ENCODE results near the gene ADAM15. TPM values are rescaled to one million over a fixed set of nuclear protein-coding genes. Genes with fewer than 3 reads are reported as not detected.

ADAM15 gene
- total RNA-seq, 4 donors from 2014 or later, result 90.6 to 196 (median 115) TPM

DNA sequence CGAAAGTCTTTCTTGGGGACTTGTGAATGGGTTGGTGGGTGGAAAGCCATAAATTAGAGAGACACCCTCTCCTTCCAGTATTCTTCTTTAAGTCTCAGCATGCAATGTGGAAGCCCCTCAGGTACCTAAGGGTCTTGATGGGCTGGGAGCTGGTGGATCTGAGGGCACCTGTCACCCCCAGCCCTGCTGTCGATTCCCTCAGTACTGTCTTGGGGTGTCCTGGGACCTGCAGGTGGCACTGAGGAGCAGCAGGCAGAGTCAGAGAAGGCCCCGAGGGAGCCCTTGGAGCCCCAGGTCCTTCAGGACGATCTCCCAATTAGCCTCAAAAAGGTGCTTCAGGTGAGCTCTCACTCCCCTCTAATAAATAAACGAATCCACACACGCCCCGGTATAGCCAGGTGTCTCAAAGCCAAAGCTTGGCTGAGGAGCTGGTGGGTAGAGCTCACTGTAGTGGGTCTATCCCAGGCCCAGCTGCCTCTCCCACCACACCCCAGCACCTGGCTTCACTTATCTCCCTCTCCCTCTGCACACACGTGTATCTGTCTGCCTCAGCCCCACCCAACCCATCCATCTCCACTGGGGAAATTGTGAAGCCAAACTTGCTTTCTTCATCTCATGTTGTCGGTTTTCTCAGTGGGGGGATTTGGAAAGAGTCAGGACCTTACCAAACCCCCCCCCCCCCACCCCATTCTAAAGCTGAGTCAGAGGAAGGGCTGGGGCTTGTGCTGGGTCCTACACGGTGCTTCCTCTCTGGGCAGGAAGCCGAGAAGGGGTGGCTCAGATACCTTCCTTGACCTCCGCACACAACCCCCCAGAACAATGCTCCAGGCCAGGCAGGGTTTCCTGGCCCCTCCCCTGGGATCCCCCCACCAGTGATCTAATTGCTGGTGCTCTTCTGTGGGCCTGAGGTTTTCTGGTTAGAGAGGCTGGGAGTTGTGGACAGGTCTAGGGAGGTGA is 1.6 kb downstream of the ADAM15 start:
- Histone ChIP-seq H3K4me3 (peak overlapping the region in 3 of 4 donors; percentile 53 to 72 (median 62)), H3K4me1 (peaks cover 15 to 41% (median 26%) of the 10 kb centered on the region in 4 donors), H3K36me3 (peaks cover 0 to 24% (median 0%) of the 10 kb centered on the region in 4 donors), H3K9me3 (no peaks in the 10 kb centered on the region), H3K27me3 (no peaks in the 10 kb centered on the region), H3K27ac (peak overlapping the region; percentile 91 to 99 (median 94))
- WGBS, 2 donors (ENCODE audit: low coverage in 1 of 2), result 28 to 42% methylated on average over 5 to 10 of the region's 12 CpGs
- in situ Hi-C loops (cut with MboI; ENCODE audit: low pct_ligation_motif_present in 1 of 4, low pct_unique_long_range_greater_than_20kb in 1 of 4, low sequenced_read_pairs in 3 of 4) (loop anchor here in 3 of 4 donors (25.0 kb wide), 1 partner anchor 90 kb away; the partner anchor contains the start of genes CKS1B (in 3 of the 3), PBXIP1 (in 3 of the 3), PYGO2 (in 3 of the 3) and SHC1 (in 3 of the 3)), intact Hi-C loops (cut with DNase I; ENCODE audit: low total_unique reads) (no loop called here)
- TF ChIP-seq POLR2AphosphoS5 (IDR thresholded peaks at IDR 0.05) (no peak), EP300 (IDR thresholded peaks at IDR 0.05; ENCODE audit: low read depth) (no peak)
- TF ChIP-seq, protein P1, sequence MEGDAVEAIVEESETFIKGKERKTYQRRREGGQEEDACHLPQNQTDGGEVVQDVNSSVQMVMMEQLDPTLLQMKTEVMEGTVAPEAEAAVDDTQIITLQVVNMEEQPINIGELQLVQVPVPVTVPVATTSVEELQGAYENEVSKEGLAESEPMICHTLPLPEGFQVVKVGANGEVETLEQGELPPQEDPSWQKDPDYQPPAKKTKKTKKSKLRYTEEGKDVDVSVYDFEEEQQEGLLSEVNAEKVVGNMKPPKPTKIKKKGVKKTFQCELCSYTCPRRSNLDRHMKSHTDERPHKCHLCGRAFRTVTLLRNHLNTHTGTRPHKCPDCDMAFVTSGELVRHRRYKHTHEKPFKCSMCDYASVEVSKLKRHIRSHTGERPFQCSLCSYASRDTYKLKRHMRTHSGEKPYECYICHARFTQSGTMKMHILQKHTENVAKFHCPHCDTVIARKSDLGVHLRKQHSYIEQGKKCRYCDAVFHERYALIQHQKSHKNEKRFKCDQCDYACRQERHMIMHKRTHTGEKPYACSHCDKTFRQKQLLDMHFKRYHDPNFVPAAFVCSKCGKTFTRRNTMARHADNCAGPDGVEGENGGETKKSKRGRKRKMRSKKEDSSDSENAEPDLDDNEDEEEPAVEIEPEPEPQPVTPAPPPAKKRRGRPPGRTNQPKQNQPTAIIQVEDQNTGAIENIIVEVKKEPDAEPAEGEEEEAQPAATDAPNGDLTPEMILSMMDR (IDR thresholded peaks at IDR 0.05), result peak in 4 of 5 experiments; percentile 28 to 47 (median 30)
- peak; percentile 48 for DNase-seq

DNA sequence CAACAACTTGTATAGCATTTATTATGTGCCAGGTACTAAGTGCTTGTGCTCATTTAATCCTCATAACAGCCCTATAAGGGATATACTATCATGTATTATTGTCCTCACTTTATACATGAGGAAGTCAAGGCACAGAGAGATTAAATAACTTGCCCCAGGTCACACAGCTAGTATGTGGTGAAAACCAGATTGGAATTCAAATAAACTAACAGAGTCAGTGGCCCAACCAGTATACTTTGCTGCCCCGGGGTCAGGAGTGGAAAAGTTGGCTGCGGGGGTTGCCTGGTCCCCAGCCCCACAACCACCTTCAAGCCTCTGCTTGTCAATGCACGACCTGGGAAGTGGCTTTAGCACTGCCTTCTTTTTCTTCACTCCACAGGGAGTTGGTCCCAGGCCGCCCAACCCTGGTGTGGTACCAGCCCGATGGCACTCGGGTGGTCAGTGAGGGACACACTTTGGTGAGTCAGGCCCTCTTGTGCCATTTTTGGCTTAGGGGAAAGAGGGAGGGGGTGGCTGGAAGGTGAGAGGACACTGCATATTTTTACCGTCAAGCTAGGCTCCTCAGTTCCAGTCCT is 2.5 kb downstream of the ADAM15 start:
- Histone ChIP-seq H3K4me3 (no peak overlapping the region), H3K27ac (no peak overlapping the region), H3K9me3 (no peaks in the 10 kb centered on the region), H3K27me3 (no peaks in the 10 kb centered on the region), H3K36me3 (peaks cover 0 to 28% (median 0%) of the 10 kb centered on the region in 4 donors), H3K4me1 (peaks cover 15 to 41% (median 26%) of the 10 kb centered on the region in 4 donors)
- WGBS, 2 donors (ENCODE audit: low coverage in 1 of 2), result 78 to 95% methylated on average over 7 of the region's 7 CpGs
- intact Hi-C loops (cut with DNase I; ENCODE audit: low total_unique reads) (no loop called here), in situ Hi-C loops (cut with MboI; ENCODE audit: low pct_ligation_motif_present in 1 of 4, low pct_unique_long_range_greater_than_20kb in 1 of 4, low sequenced_read_pairs in 3 of 4) (loop anchor here in 3 of 4 donors (25.0 kb wide), 1 partner anchor 91 kb away; the partner anchor contains the start of genes CKS1B (in 3 of the 3), PBXIP1 (in 3 of the 3), PYGO2 (in 3 of the 3) and SHC1 (in 3 of the 3))
- TF ChIP-seq POLR2A (IDR thresholded peaks at IDR 0.05) (no peak), EP300 (IDR thresholded peaks at IDR 0.05; ENCODE audit: low read depth) (no peak), POLR2AphosphoS5 (IDR thresholded peaks at IDR 0.05) (no peak)
- TF ChIP-seq, protein P1 (IDR thresholded peaks at IDR 0.05), result no peak
- DNase-seq, result no peak

DNA sequence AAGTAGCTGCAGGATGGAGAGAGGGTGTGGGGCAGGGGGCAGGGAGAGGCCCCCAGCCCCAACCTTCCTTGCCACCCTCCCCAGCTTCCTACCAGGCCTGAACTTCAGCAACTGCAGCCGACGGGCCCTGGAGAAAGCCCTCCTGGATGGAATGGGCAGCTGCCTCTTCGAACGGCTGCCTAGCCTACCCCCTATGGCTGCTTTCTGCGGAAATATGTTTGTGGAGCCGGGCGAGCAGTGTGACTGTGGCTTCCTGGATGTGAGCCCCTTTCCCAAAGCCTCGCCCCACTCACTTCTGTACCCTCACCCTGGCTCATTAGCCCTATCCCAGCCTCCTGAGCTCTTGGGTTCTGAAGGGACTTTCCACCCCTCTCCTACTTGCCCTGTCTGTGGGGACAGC is 6.0 kb downstream of the ADAM15 start:
- no peak for TF ChIP-seq EP300 (IDR thresholded peaks at IDR 0.05; ENCODE audit: low read depth)
- no peak for TF ChIP-seq POLR2A (IDR thresholded peaks at IDR 0.05)
- no peak for TF ChIP-seq POLR2AphosphoS5 (IDR thresholded peaks at IDR 0.05)
- TF ChIP-seq, protein P1 (IDR thresholded peaks at IDR 0.05), result no peak
- in situ Hi-C loops (cut with MboI; ENCODE audit: low pct_ligation_motif_present in 1 of 4, low pct_unique_long_range_greater_than_20kb in 1 of 4, low sequenced_read_pairs in 3 of 4) (loop anchor here in 3 of 4 donors (25.0 kb wide), 1 partner anchor 95 kb away; the partner anchor contains the start of genes CKS1B (in 3 of the 3), PBXIP1 (in 3 of the 3), PYGO2 (in 3 of the 3) and SHC1 (in 3 of the 3)), intact Hi-C loops (cut with DNase I; ENCODE audit: low total_unique reads) (no loop called here)
- Histone ChIP-seq H3K36me3 (peaks cover 0 to 28% (median 0%) of the 10 kb centered on the region in 4 donors), H3K4me1 (peaks cover 5 to 24% (median 19%) of the 10 kb centered on the region in 4 donors), H3K27ac (no peak overlapping the region), H3K9me3 (no peaks in the 10 kb centered on the region), H3K27me3 (no peaks in the 10 kb centered on the region), H3K4me3 (no peak overlapping the region)
- no peak for DNase-seq
- 94% methylated on average over 8 of the region's 8 CpGs; no CpG with 5 or more reads in 1 of the 2 donors for WGBS, 2 donors (ENCODE audit: low coverage in 1 of 2)
